CD4-positive, alpha-beta T cell treated with Interleukin-17A for 4 hours (primary cell): ENCODE measurements around the gene NTN1.
"Not testable (repeated sequence)": the region's sequence is repeated elsewhere in the genome, so short reads cannot be mapped to it uniquely, and the experiment has no call there.

Experiments used
- DNase-seq: peaks from one replicate; pipeline ENCODE4 v3.0.0-alpha.2; 2020; ENCODE audit warnings: mixed read lengths

The NTN1 gene

GRCh38 chr17:9256361-9256750 is 235.0 kb downstream of the NTN1 start:
- no peak for DNase-seq

- DNase-seq: no peak
Observed at GRCh38 chr17:9256751-9257629, 235.7 kb downstream of the NTN1 start.

- not testable (repeated sequence) for DNase-seq
Observed at GRCh38 chr17:9257630-9257965, 236.3 kb downstream of the NTN1 start.

GRCh38 chr17:9258115-9259015 is 237.1 kb downstream of the NTN1 start:
- no peak for DNase-seq

GRCh38 chr17:9259419-9259818 is 238.1 kb downstream of the NTN1 start:
- DNase-seq: no peak

GRCh38 chr17:9261081-9262012 is 240.0 kb downstream of the NTN1 start:
- no peak for DNase-seq

- no peak for DNase-seq
Observed at GRCh38 chr17:9266031-9266680, 244.8 kb downstream of the NTN1 start.

- DNase-seq: no peak
Observed at GRCh38 chr17:9266697-9267117, 245.4 kb downstream of the NTN1 start.

GRCh38 chr17:9268546-9268945 is 247.2 kb downstream of the NTN1 start:
- DNase-seq: no peak

- no peak for DNase-seq
Observed at GRCh38 chr17:9269350-9270035, 248.2 kb downstream of the NTN1 start.

- DNase-seq: no peak
Observed at GRCh38 chr17:9270921-9271320, 249.6 kb downstream of the NTN1 start.

GRCh38 chr17:9271989-9272388 is 250.7 kb downstream of the NTN1 start:
- DNase-seq: no peak

- DNase-seq: no peak
Observed at GRCh38 chr17:9272501-9273200, 251.3 kb downstream of the NTN1 start.

- DNase-seq: no peak
Observed at GRCh38 chr17:9273428-9274391, 252.4 kb downstream of the NTN1 start.

- no peak for DNase-seq
Observed at GRCh38 chr17:9274973-9275372, 253.7 kb downstream of the NTN1 start.

GRCh38 chr17:9279893-9280292 is 258.6 kb downstream of the NTN1 start:
- DNase-seq: no peak

GRCh38 chr17:9283909-9284308 is 262.6 kb downstream of the NTN1 start:
- DNase-seq: no peak

GRCh38 chr17:9284884-9285283 is 263.6 kb downstream of the NTN1 start:
- DNase-seq: no peak

- no peak for DNase-seq
Observed at GRCh38 chr17:9285602-9286427, 264.5 kb downstream of the NTN1 start.
